Panc1 (cell line): ENCODE data around the gene FUT1.

ENCODE experiments used
- CTCF ChIP-seq: fragments of 450-650 bp; IDR thresholded peaks from 2 replicates; pipeline ENCODE4 v1.5.1; 2017; ENCODE audit warnings: mild to moderate bottlenecking
- POLR2AphosphoS5 ChIP-seq: IDR thresholded peaks from 2 replicates; pipeline ENCODE4 v1.6.1; 2012; ENCODE audit warnings: mild to moderate bottlenecking, low read depth, low read length, moderate library complexity
- SIN3A ChIP-seq: IDR thresholded peaks from 2 replicates; pipeline ENCODE4 v1.6.1; 2012; ENCODE audit warnings: low read depth, mild to moderate bottlenecking, low read length, moderate library complexity, borderline replicate concordance; ENCODE audit not compliant: insufficient read depth
- TCF7L2 ChIP-seq: IDR thresholded peaks from 2 replicates; pipeline ENCODE4 v1.6.1; 2011; ENCODE audit warnings: mild to moderate bottlenecking, low read depth, low read length, inconsistent platforms

- no peak for TF ChIP-seq CTCF
- TF ChIP-seq POLR2AphosphoS5, result no peak; the same call in 1 of the 2 replicates
- TF ChIP-seq SIN3A, result no peak
- TF ChIP-seq TCF7L2, result peak; percentile 62; the same call in 1 of the 2 replicates
Observed at GRCh38 chr19:48713864-48714755, 38.3 kb downstream of the FUT1 start.
